NCI-H1105 (cell line): ENCODE measurements around the gene YIPF1.
A peak's percentile ranks its signal among the peaks of the same experiment; 100 is the strongest.
"Not testable (repeated sequence)": the region's sequence is repeated elsewhere in the genome, so short reads cannot be mapped to it uniquely, and the experiment has no call there.

Experiments
- DNase-seq: peaks from one replicate; lab custom pipeline; 2025; lab: John Stamatoyannopoulos, UW

Gene YIPF1

GRCh38 chr1:53837924-53838653 is 51.5 kb downstream of the YIPF1 start, which contains the start of gene NDC1:
TSS of gene NDC1 (minus strand) at chr1:53838296. CDS start at chr1:53838261, 35 bp downstream.
- peak; percentile 96 for DNase-seq

- no peak for DNase-seq
These were observed 52.0 kb downstream of the YIPF1 start for GRCh38 chr1:53837646-53837923.

- no peak for DNase-seq
These were observed 54.1 kb downstream of the YIPF1 start for GRCh38 chr1:53835491-53835890.

GRCh38 chr1:53834776-53835175 is 54.8 kb downstream of the YIPF1 start:
- no peak for DNase-seq

GRCh38 chr1:53833393-53833792 is 56.2 kb downstream of the YIPF1 start:
- DNase-seq, result no peak

- DNase-seq, result no peak
These were observed 63.2 kb downstream of the YIPF1 start for GRCh38 chr1:53826367-53826766.

- DNase-seq, result no peak
These were observed 64.3 kb downstream of the YIPF1 start for GRCh38 chr1:53825306-53825705.

- no peak for DNase-seq
These were observed 66.7 kb downstream of the YIPF1 start for GRCh38 chr1:53822931-53823330.

GRCh38 chr1:53821380-53821779 is 68.2 kb downstream of the YIPF1 start:
- DNase-seq, result no peak

- DNase-seq, result no peak
These were observed 70.2 kb downstream of the YIPF1 start for GRCh38 chr1:53819387-53819786.

GRCh38 chr1:53816584-53816983 is 73.0 kb downstream of the YIPF1 start:
- DNase-seq, result not testable (repeated sequence)

GRCh38 chr1:53815484-53815883 is 74.1 kb downstream of the YIPF1 start:
- not testable (repeated sequence) for DNase-seq

- DNase-seq, result no peak
These were observed 78.2 kb downstream of the YIPF1 start for GRCh38 chr1:53811414-53811851.

GRCh38 chr1:53810497-53810896 is 79.1 kb downstream of the YIPF1 start:
- DNase-seq, result no peak

GRCh38 chr1:53810007-53810406 is 79.6 kb downstream of the YIPF1 start:
- no peak for DNase-seq

GRCh38 chr1:53807916-53808315 is 81.7 kb downstream of the YIPF1 start:
- no peak for DNase-seq

GRCh38 chr1:53804791-53805505 is 84.6 kb downstream of the YIPF1 start:
- no peak for DNase-seq

- no peak for DNase-seq
These were observed 85.4 kb downstream of the YIPF1 start for GRCh38 chr1:53804181-53804580.
